Activated CD4-positive, alpha-beta T cell treated with anti-CD3 and anti-CD28 coated beads, Interleukin-2, amount 50 U/mL, for 24 hours (primary cell): ENCODE data around the gene WBP2NL.
"Not testable (repeated sequence)": the region's sequence is repeated elsewhere in the genome, so short reads cannot be mapped to it uniquely, and the experiment has no call there.

Experiments used
- DNase-seq, 2 donors: peaks; one replicate each; pipeline ENCODE4 v3.0.0-alpha.2; 2020; ENCODE audit warnings: low read depth in 1 of 2, low spot score in 1 of 2

The WBP2NL gene, protein sequence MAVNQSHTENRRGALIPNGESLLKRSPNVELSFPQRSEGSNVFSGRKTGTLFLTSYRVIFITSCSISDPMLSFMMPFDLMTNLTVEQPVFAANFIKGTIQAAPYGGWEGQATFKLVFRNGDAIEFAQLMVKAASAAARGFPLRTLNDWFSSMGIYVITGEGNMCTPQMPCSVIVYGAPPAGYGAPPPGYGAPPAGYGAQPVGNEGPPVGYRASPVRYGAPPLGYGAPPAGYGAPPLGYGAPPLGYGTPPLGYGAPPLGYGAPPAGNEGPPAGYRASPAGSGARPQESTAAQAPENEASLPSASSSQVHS

DNA sequence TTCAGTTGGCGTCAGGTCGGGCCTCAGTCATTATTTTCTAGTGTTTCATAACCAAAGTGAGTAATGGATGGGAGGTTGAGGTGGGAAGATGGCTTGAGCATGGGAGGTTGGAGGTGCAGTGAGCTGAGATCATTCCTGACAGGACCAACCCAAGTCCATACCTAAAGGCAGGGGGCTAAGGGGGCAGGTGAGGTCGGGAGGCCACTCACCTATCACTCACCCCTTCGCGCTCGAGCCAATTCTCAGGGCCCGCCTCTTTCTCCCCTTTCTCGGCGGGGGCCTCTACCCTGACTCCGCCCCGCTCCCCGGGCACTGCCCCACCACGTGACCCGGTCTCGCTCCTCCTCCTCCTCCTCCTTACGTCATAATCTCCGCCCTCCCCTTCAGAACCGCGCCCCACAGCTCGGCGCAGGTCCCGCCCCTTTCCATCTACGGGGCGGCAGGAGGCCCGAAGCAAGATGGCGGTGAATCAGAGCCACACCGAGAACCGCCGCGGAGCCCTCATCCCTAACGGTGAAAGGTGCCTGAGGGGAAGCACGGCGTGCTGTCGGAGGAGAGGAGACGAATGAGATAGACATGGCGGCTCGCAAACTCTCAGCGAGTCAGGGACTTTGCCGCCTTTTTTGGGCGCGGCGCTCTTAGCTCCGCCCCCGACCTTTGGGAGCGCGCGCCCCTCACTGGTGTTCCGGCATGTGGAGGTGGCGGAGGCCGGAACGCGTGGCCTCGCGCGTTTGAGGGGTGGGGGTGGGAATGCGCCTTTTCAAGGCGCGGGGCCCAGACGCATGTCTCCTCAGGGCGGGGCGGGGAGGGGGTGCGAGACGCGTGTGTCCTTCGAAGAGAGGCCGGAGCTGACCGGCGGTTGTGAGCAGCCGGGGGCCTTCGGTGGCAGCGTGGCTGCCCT lies at the start of gene WBP2NL:
TSS of gene WBP2NL (plus strand) at position 428 of the 901 bp plus-strand sequence. CDS start at position 459, 31 bp downstream.
- peak; percentile 70 to 87 for DNase-seq

DNA sequence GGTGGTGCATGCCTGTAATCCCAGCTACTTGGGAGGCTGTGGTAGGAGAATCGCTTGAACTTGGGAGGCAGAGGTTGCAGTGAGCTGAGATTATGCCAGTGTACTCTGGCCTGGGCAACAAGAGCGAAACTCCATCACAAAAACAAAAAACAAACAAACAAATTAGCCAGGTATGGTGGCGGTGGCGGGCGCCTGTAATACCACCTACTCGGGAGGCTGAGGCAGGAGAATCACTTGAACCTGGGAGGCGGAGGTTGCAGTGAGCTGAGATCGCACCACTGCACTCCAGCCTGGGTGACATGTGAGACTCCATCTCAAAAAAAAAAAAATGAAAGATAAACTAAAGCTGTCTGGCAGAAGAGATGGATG lies 49.7 kb upstream of the WBP2NL start:
- DNase-seq = not testable (repeated sequence)

DNA sequence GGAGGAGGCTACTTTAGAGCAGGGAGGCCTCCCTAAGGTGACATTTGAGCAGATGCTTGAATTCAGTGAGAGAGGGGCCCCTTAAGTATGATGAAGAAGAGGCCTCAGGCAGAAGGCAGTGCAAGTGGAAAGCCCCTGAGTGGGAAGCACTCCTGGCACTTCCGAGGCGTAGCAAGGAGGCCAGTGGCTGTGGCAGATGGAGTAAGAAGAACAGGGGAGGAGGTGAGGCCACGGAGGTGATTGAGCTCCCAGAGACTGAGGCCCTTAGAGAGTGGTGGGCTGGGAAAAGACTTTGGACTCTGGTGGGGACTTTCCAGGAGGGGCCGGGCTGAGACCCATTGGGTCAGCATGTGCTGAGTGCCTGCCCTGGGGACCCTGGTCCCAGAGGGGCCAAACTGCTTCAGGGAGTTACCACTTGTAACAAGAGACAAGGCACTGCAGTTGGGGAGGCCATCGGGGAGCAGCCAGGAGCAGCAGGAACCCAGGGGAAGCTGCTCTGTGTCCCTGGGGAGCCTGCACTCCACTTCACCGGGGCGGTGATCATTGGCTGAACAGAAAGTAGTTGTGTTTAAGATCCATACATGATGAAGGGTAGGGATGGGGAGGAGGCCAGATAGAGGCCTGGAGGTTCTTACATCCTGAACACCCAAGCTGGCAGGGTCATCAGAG lies 49.2 kb upstream of the WBP2NL start:
- DNase-seq = no peak

DNA sequence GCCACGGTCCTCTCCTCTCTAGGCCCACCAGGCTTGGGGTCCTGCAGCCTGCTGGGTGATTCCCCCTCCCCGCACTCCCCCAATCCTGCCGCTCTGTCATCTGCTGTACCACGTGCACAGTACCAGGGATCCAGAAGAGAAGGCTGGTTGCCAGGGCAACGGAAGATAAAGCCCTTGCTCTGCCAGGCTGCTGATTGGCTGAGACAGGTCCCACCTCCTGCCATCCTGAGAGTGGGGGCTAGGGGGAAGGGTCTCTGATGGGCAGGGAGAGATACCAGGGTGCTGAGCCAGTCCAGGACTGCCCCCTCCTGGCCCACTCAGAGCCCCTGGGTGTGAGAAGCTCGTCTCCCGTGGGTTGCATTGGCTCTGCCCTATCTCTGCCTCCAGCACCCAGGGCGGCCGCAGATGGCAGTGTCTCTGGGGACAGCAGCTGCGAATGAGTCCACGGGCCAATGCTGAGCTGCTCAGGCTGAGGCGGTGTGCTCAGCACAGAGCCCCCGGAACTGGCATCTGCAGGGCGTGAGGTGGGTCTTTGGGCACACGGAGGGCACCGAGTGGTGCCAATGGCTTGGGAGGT lies 46.6 kb upstream of the WBP2NL start, which contains the start of gene SMIM45:
TSS of gene SMIM45 (plus strand) at position 253 of the 577 bp plus-strand sequence.
- no peak for DNase-seq

DNA sequence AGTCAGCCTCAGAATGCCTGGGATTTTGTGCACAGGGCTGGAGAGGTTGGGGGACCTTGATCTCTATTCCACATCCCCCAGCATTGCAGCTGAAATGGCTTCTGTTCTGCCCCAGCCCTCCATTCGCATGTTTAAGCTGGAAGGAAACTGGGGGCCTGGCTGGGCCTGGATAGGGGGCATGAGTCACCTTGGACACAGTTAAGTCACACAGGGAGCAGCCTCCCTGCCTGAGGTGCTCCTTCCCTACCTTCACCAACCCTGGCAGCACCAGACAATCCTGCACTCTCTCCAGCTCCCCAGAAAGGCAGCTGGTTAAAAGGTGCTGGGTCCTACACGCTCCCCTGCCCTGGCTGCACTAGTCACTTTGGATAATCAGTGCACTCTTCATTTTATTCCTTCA lies 45.9 kb upstream of the WBP2NL start:
- no peak for DNase-seq

DNA sequence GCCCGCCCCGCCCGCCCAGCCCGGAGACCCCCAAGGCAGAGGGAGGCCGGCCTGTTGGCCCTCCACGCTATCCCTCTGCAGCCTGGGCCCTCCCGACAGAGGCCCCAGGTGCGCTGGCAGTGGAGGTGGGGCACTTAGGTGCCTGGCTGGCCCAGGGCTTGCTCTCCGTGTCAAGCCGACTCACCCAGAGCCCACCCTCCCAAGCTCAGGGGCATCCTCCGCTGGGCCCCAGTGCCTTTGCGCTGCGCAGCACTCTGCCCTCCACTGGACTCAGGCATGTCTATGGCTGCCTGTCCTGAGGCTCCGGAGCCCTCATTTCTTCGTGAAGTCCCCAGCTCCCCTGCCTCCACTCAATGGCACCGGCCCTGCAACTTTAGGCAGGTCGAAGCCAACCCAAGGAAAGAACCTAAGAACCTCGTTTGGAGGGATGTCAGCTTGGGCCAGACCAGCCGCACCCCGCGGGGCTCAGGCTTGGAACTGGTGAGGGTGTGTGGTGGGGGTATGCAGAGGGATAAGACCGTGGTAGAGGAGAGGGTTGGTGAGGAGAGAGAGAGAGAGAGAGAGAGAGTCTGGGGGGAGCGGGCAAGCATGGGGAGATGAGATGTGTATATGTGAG lies 40.5 kb upstream of the WBP2NL start:
- DNase-seq = no peak

DNA sequence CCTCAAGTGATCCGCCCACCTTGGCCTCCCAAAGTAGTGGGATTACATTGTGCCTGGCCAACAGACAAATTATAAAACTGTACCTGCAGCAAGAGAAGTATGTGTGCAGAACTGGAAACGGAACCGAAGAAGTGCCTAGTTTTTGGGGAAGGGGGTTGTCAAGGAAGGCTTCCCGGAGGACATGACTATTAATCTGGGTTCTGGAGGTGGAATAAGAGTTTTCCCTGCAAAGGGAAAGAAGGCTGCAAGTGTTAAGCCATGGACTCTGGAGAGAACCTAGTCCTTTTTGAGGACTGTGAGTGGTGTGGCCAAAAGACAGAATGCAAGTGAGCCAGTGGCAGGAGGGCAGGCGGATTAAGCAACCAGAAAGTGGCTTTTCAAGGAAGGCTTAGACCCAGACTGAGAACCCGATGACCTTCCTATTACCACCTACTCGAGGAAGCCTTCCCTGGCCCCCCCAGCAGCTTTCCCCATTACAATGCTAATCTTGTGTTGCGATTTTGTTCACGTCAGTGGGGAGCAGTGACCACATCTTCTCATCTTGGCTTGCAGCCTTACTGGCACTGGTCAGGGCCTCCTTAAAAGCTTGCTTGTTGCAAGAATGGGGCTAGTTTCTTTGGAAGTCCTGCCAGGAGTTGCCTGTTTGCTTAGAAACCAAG lies 35.0 kb upstream of the WBP2NL start:
- no peak for DNase-seq

DNA sequence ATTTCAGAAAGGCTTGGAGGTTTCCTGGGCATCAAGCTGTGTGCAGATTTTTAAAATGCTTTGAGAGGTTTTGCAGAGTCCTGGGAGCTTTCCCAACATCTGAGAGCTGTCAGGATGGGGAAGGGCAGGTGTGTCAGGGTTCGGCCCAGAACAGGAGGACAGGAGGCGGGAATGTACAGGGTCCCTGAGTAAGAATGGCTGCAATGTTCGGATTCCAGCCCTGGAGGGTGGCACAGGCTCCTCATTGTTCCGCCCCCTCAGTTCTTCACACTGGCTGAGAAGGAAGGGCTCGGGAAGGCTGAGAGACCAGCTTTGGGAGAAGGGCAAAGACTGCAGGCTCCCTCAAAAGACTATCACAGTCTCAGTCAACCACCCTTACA lies 34.5 kb upstream of the WBP2NL start:
- no peak for DNase-seq

DNA sequence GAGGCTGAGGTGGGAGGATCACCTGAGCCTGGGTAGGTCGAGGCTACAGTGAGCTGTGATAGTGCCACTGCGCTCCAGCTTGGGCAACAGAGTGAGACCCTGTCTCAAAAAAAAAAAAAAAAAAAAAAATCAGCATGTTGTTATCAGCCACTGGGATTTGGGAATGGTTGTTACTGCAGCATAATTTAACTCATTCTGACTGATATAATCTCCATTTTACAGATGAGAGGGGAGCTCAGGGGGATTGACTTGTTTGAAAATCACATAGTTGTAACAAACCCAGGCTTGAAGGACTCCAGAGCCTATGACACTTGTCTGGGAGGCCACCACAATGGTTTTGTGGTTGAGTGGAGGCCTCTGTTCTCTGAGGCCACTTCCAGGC lies 32.4 kb upstream of the WBP2NL start:
- DNase-seq = no peak

DNA sequence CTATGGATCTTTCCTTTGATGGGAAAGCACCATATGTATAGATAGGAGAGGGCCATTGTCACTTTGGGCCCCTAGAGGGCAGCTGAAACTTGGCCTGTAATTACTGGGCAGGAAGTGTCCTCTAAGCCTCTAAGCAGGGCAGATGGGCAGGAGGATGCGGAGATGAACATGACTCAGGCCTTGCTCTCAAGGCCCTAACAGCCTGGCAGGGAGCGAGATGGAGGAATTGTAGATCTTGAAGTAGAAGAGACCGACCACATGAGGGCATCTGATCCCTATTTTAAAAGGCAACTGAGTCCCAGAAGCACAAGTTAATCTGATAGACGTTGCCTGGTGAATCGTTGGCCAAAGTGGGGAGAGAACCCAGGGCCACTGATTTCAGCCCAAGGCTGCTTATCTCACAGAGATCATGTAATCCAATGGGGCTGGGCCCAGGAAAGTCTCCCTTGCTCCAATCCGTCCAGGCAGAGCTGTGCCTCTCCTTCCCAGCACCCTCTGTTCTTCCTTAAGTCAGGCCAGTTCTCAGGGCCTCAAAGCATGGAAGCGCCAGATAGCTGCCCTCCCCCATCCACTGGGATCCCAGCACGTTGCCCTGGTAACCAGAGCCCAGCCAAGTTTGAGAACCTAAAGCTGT lies 31.9 kb upstream of the WBP2NL start:
- peak in 1 of 2 donors; percentile 35 for DNase-seq

DNA sequence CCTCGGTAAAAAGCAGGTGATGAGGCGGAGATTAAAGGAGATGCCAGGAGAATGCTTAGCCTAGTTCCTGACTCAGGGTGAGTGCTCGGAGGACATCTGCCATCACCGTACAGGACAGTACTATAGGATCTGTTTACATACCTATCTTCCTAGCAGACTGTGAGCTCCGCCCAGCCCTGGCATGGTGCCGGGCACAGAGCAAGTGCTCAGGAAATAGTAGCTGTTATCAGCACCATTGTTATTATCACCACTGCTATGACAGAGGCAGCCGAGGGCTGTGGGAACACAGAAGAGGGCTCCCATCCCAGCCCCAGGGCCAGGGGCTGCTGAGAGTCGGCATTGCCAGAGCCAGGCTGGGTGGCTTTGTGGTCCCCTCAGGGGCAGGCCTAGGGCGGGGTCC lies 30.0 kb upstream of the WBP2NL start:
- no peak for DNase-seq

DNA sequence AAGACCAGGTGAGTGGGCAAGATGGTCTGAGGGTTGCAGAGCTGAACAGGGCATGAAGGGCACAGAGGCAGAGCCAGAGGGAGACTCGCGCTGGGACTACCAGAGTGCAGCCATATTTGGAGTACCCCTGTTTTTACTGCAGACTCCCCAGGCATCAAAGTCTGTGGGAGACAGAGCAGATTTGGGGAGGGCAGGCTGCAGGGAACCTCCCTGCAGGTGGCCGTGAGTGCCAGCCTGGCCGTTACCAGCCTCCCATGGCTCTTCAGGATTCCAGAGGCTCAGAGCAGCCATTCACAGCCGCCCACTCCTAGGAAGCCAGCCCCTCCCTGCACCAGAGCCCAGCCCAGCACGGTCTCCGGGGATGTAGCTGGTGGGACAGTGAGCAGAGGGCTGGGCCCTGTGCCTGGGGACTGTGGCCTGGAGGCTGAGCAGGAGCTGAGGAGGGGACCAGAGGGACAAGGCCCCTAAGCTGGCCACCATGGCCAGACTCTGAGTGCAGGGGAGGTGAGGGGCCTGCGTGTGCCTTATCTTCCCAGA lies 29.4 kb upstream of the WBP2NL start, which contains the start of gene SEPTIN3:
TSS of gene SEPTIN3 (plus strand) at position 334 of the 537 bp plus-strand sequence. CDS start 2,050 bp downstream, outside the sequence.
- DNase-seq = no peak

DNA sequence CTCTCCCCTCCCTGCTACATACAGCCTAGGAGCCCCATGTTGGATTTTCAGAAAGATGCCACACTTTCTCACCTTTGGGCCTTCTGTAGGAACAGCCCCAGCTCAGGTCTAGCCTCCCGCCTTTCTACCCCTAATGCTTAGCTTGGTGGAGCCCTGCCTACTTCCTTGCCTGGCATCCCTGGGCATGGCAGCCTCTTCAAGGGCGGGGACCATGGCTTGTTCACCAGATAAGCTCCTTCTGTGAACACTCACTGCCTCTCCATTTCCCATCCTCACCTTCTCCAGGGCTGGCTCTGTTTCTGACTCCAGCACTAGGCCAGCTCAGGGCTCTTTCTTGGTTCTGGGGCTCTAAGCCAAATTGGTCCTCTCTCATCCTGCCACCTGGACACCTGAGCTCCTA lies 28.0 kb upstream of the WBP2NL start:
- DNase-seq = no peak

DNA sequence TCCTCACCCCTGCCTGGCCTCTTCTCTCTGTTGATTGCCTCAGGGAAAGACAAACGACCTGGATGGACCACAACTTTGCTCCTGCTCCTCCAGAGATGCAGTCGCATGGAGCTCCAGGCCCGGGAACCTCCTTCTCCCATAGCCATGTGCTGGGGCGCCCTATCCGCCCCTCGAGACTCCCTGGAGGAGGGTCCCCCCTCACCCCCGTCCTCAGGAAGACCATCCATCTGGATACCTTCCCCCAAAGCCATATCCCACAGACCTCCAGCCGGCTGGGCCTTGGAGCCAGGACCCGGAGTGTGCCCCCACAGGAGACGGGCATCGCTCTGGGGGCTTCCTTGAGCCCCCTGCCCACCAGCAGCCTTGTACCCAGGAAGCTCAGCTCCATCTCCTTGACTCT lies 27.2 kb upstream of the WBP2NL start:
- no peak for DNase-seq

DNA sequence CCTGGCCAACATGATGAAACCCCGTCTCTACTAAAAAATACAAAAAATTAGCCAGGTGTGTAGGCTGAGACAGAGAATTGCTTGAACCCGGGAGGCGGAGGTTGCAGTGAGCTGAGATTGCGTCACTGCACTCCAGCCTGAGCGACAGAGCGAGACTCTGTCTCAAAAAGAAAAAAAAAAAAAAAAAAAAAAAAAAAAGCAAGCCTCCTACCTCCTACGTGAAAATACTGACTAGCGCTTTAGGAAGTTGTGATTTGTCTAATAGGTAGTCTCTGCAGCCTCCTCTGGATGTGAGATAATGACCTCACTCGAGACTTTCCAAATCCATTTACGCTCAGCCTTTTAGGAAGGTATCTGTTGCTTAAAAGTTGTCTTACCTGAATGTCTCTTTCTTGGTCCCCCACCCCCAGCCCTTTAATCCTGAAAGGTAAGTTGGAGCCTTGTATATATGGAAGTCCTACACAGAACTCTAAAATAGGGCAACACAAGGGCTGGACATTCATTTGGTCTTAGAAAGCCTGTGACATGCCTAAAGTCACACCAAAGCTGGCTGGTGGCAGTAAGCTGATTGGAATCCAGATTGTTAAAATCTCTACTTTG lies 23.8 kb upstream of the WBP2NL start:
- no peak for DNase-seq

DNA sequence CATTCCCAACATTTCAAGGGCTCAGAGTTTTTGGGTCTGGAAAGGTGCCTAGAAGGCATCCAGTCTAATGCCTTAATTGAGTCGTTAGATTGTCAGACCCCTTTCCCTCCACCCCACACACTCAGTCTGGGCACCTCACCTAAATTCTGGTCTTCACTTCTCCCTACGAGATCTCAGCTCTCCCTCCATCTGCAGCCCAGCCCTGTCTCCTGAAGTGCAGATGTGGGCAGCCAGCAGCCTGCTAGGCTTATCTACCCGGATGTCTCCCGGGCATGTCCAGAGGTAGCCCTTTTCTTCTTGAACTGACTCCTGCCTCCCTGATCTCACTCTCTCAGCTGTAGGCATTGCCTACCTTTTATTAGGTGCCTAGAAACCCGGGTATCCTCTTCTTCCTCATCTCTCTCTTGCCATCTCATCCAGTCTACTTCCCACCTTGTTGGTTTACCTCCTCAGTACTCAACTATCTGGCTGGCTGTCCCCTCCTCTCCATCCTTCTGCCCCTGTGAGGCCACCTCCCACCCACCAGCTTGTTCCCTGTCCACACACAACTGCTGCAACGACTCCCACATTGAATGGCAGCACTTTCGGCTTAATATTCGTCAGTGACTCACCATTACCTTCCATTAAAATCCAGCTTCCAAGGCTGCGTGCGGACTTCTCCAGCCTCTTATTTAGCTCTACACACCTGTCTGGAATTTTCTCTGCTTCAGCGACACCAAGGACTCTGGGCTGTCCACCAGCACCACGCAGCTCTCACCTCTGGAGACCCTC lies 23.1 kb upstream of the WBP2NL start:
- no peak for DNase-seq

DNA sequence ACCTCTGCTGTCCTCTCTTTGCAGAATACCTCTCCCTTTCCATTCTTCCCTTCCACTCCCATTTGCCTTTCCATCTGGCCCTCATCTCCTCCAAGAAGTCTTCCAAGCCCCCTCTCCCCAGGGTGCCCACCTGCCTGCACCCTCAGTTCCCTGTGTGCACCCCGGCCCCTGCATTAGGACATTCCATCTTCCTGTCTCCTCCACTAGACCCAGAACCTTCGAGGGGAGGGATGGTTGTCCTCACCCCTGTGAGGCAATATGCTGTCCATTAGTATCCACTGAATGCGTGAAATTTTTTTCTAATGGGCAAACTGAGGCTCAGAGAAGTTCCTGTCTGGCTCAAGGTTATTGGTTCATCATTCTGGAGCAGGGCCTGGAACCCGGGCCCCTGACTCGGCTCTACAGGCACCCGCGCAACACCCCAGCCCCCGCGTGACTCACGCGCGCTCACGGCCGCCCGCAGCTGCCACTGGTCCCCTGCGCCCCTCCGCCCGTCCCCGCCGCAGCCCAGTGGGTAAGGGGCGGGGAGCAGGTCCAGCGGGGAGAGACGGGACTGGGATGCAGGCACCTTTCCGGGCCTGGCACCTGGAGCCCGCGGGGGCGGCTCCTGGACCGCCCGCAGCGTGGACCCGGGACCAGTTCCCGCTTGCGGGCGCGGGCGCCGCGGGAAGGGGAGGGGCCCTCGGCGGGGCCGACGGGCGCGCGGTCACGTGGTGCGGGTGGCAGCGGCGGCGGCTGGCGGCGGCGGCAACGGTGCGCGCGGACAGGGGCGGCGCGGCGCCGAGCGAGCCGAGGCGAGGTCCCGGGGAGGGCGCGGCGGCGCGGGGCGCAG lies 22.3 kb upstream of the WBP2NL start:
- DNase-seq = peak in 1 of 2 donors; percentile 16
